HEK293 (cell line): Measurements from ENCODE around the gene TTLL11.

ENCODE experiments used
- BCL11A ChIP-seq: fragments of 450-650 bp; formaldehyde crosslinking; IDR thresholded peaks from 2 replicates; pipeline ENCODE4 v1.5.1; 2016; ENCODE audit warnings: low read depth, missing biosample characterization, missing genetic modification characterization
- TCF7L2 ChIP-seq: IDR thresholded peaks from 2 replicates; pipeline ENCODE4 v1.6.1; 2011; ENCODE audit warnings: low read depth, mild to moderate bottlenecking, inconsistent platforms, low read length, moderate library complexity, borderline replicate concordance
- ZBTB10 ChIP-seq: fragments of 450-650 bp; formaldehyde crosslinking; IDR thresholded peaks from 2 replicates; pipeline ENCODE4 v1.5.1; 2016; ENCODE audit warnings: missing biosample characterization, missing genetic modification characterization
- ZNF132 ChIP-seq: fragments of 450-650 bp; formaldehyde crosslinking; IDR thresholded peaks from 2 replicates; pipeline ENCODE4 v1.5.1; 2017; ENCODE audit warnings: missing biosample characterization, missing genetic modification characterization, borderline replicate concordance
- ZNF140 ChIP-seq: fragments of 450-650 bp; formaldehyde crosslinking; IDR thresholded peaks from 2 replicates; pipeline ENCODE4 v1.5.1; 2016; ENCODE audit warnings: missing biosample characterization, missing genetic modification characterization
- ZNF274 ChIP-seq, 2 experiments: fragments of 200-500 bp in 1 of 2; fragments of 450-650 bp in 1 of 2; sonication (Bioruptor generic) in 1 of 2; formaldehyde crosslinking in 1 of 2; IDR thresholded peaks; 2 replicates each; pipeline versions ENCODE4 v1.5.1 to v1.6.1; 2014 to 2016; ENCODE audit warnings: borderline replicate concordance in 1 of 2, inconsistent platforms in 1 of 2, low read length in 1 of 2, missing biosample characterization in 1 of 2, missing genetic modification characterization in 1 of 2
- ZNF311 ChIP-seq: fragments of 450-650 bp; formaldehyde crosslinking; IDR thresholded peaks from 2 replicates; pipeline ENCODE4 v1.5.1; 2017; ENCODE audit warnings: missing biosample characterization, missing genetic modification characterization, borderline replicate concordance
- ZNF404 ChIP-seq: fragments of 450-650 bp; formaldehyde crosslinking; IDR thresholded peaks from 2 replicates; pipeline ENCODE4 v1.5.1; 2017; ENCODE audit warnings: missing biosample characterization, missing genetic modification characterization
- ZNF501 ChIP-seq: fragments of 450-650 bp; formaldehyde crosslinking; IDR thresholded peaks from 2 replicates; pipeline ENCODE4 v1.5.1; 2016; ENCODE audit warnings: missing biosample characterization, missing genetic modification characterization
- ZNF510 ChIP-seq: fragments of 450-650 bp; formaldehyde crosslinking; IDR thresholded peaks from 2 replicates; pipeline ENCODE4 v1.5.1; 2018; ENCODE audit warnings: mild to moderate bottlenecking, missing genetic modification characterization, missing biosample characterization; ENCODE audit not compliant: insufficient replicate concordance
- TF ChIP-seq, protein P1 (sequence below): fragments of 450-650 bp; formaldehyde crosslinking; IDR thresholded peaks from 2 replicates; pipeline ENCODE4 v1.5.1; 2016; ENCODE audit warnings: missing biosample characterization, missing genetic modification characterization
- TF ChIP-seq, protein P2 (sequence below): fragments of 450-650 bp; formaldehyde crosslinking; IDR thresholded peaks from 2 replicates; pipeline ENCODE4 v1.5.1; 2017; ENCODE audit warnings: missing biosample characterization, missing genetic modification characterization

DNA sequence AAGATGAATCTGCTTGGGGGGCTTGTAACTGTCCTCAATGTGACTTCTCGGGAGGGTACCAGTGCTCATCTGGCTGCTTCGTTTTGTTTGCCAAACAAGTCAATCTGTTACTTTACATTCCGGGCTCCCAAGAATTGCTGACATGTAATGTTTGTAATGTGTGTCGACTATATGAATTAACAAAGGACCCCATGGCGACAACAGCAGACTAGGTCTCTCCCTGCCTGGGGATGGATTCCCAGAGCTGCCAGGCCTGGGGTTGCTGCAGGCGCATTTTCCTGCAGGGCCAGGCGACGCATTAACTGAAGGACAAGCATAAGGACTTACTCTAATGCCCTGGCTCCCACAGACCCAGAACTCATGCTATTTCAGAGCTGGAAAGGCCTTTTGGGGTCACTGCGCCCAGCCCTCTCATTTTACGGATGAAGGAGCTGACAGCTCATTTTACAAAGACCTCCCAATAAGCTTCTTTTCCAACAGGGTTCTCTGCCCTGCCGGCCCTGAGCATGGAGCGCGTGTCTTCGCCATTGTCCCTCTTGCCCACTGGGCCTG is 214.8 kb downstream of the TTLL11 start:
- TF ChIP-seq, protein P1, sequence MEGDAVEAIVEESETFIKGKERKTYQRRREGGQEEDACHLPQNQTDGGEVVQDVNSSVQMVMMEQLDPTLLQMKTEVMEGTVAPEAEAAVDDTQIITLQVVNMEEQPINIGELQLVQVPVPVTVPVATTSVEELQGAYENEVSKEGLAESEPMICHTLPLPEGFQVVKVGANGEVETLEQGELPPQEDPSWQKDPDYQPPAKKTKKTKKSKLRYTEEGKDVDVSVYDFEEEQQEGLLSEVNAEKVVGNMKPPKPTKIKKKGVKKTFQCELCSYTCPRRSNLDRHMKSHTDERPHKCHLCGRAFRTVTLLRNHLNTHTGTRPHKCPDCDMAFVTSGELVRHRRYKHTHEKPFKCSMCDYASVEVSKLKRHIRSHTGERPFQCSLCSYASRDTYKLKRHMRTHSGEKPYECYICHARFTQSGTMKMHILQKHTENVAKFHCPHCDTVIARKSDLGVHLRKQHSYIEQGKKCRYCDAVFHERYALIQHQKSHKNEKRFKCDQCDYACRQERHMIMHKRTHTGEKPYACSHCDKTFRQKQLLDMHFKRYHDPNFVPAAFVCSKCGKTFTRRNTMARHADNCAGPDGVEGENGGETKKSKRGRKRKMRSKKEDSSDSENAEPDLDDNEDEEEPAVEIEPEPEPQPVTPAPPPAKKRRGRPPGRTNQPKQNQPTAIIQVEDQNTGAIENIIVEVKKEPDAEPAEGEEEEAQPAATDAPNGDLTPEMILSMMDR (tag by site-specific recombination) = no peak
- TF ChIP-seq ZNF404 (tag by site-specific recombination) (no peak), TCF7L2 (no peak), ZNF274 (IDR thresholded peaks at IDR 0.05; ENCODE audit: low read length) (no peak), ZNF274 (tag by site-specific recombination; IDR thresholded peaks at IDR 0.05; ENCODE audit: borderline replicate concordance) (no peak), BCL11A (no peak), ZNF510 (tag by site-specific recombination) (no peak), ZBTB10 (tag by site-specific recombination) (no peak), ZNF311 (tag by site-specific recombination) (no peak), ZNF501 (tag by site-specific recombination) (no peak), ZNF132 (tag by site-specific recombination) (no peak), ZNF140 (tag by site-specific recombination) (no peak)
- TF ChIP-seq, protein P2, sequence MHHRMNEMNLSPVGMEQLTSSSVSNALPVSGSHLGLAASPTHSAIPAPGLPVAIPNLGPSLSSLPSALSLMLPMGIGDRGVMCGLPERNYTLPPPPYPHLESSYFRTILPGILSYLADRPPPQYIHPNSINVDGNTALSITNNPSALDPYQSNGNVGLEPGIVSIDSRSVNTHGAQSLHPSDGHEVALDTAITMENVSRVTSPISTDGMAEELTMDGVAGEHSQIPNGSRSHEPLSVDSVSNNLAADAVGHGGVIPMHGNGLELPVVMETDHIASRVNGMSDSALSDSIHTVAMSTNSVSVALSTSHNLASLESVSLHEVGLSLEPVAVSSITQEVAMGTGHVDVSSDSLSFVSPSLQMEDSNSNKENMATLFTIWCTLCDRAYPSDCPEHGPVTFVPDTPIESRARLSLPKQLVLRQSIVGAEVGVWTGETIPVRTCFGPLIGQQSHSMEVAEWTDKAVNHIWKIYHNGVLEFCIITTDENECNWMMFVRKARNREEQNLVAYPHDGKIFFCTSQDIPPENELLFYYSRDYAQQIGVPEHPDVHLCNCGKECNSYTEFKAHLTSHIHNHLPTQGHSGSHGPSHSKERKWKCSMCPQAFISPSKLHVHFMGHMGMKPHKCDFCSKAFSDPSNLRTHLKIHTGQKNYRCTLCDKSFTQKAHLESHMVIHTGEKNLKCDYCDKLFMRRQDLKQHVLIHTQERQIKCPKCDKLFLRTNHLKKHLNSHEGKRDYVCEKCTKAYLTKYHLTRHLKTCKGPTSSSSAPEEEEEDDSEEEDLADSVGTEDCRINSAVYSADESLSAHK (tag by site-specific recombination) = no peak
